Right atrium auricular region (tissue), 2 donors: Measurements from ENCODE around the gene DNAH3. TPM values are rescaled to one million over a fixed set of nuclear protein-coding genes. Genes with fewer than 3 reads are reported as not detected.
A peak's percentile ranks its signal among the peaks of the same experiment; 100 is the strongest.

Experiments used
- DNase-seq: peaks from one replicate; pipeline ENCODE4 v3.0.0-alpha.2; 2019; ENCODE audit warnings: low spot score
- H3K27ac ChIP-seq, 2 donors: fragments of 200-600 bp; sonication (generic); 1 replicate in 1 of 2; 2 replicates in 1 of 2; pipeline ENCODE4 v1.5.1; 2016 to 2019
- H3K27me3 ChIP-seq, 2 donors: fragments of 200-600 bp; sonication (generic); one replicate each; pipeline versions ENCODE4 v1.5.1 to v1.6.0; 2017 to 2019
- H3K36me3 ChIP-seq: fragments of 200-600 bp; sonication (generic); one replicate; pipeline ENCODE4 v1.5.1; 2016
- H3K4me1 ChIP-seq, 2 donors: fragments of 200-600 bp; sonication (generic); one replicate each; pipeline versions ENCODE4 v1.5.1 to v1.6.0; 2017 to 2019
- H3K4me3 ChIP-seq, 2 donors: fragments of 200-600 bp; sonication (generic); 1 replicate in 1 of 2; 2 replicates in 1 of 2; pipeline ENCODE4 v1.5.1; 2017 to 2019; ENCODE audit warnings: mild to moderate bottlenecking in 1 of 2, moderate library complexity in 1 of 2
- H3K9me3 ChIP-seq, 2 donors: fragments of 200-600 bp; sonication (generic); one replicate each; pipeline ENCODE4 v1.5.1; 2019
- CTCF ChIP-seq, 2 donors: fragments of 200-600 bp; sonication (generic); IDR thresholded peaks; one replicate each; pipeline ENCODE4 v1.5.1; 2019; ENCODE audit warnings: antibody characterized with exemption in 2 of 2
- total RNA-seq, 2 donors: library from RNA; depleted of rRNA; stranded (reverse); fragments of >200 nt; gene quantifications; one replicate each; pipeline ENCODE4 v1.1.0, GENCODE V29; 2016

The DNAH3 gene
- total RNA-seq, 2 donors from 2014 or later, result 0.20 TPM; not detected in 1

- no peak for TF ChIP-seq CTCF (IDR thresholded peaks at IDR 0.05)
- DNase-seq, result no peak
- no peaks in the 10 kb centered on the region for H3K27me3 ChIP-seq
- H3K4me3 ChIP-seq, result no peak overlapping the region
- H3K9me3 ChIP-seq, result no peaks in the 10 kb centered on the region
- H3K36me3 ChIP-seq, result peaks cover 17% of the 10 kb centered on the region
- H3K4me1 ChIP-seq, result peaks cover 0 to 12% of the 10 kb centered on the region in 2 donors
- no peak overlapping the region for H3K27ac ChIP-seq
Observed at GRCh38 chr16:20920799-20921198, 229.8 kb downstream of the DNAH3 start.

- TF ChIP-seq CTCF (IDR thresholded peaks at IDR 0.05), result no peak
- H3K36me3 ChIP-seq, result peaks cover 17% of the 10 kb centered on the region
- no peaks in the 10 kb centered on the region for H3K27me3 ChIP-seq
Observed at GRCh38 chr16:20920091-20920490, 230.6 kb downstream of the DNAH3 start.

GRCh38 chr16:20918486-20919239 lies 232.0 kb downstream of the DNAH3 start:
- peaks cover 13% of the 10 kb centered on the region for H3K36me3 ChIP-seq
- H3K9me3 ChIP-seq, result no peaks in the 10 kb centered on the region
- no peak for TF ChIP-seq CTCF (IDR thresholded peaks at IDR 0.05)
- no peaks in the 10 kb centered on the region for H3K27me3 ChIP-seq
- H3K4me1 ChIP-seq, result peaks cover 0 to 12% of the 10 kb centered on the region in 2 donors
- peak overlapping the region; percentile 40 to 62 for H3K27ac ChIP-seq
- no peak overlapping the region for H3K4me3 ChIP-seq
- peak; percentile 87 for DNase-seq

More at GRCh38 chr16:20920091-20920490, 230.6 kb downstream of the DNAH3 start:
- no peak overlapping the region for H3K4me3 ChIP-seq
- no peak overlapping the region for H3K27ac ChIP-seq
- no peaks in the 10 kb centered on the region for H3K9me3 ChIP-seq
- peaks cover 0 to 12% of the 10 kb centered on the region in 2 donors for H3K4me1 ChIP-seq
- no peak for DNase-seq

GRCh38 chr16:20916942-20917341 lies 233.7 kb downstream of the DNAH3 start:
- TF ChIP-seq CTCF (IDR thresholded peaks at IDR 0.05), result no peak
- Histone ChIP-seq H3K27me3 (no peaks in the 10 kb centered on the region), H3K36me3 (peaks cover 5% of the 10 kb centered on the region), H3K4me3 (no peak overlapping the region), H3K4me1 (peaks cover 0 to 22% of the 10 kb centered on the region in 2 donors), H3K9me3 (no peaks in the 10 kb centered on the region), H3K27ac (no peak overlapping the region)
- DNase-seq, result no peak

GRCh38 chr16:20916289-20916688 lies 234.4 kb downstream of the DNAH3 start:
- H3K27me3 ChIP-seq, result no peaks in the 10 kb centered on the region
- peaks cover 3% of the 10 kb centered on the region for H3K36me3 ChIP-seq
- DNase-seq, result no peak
- no peak for TF ChIP-seq CTCF (IDR thresholded peaks at IDR 0.05)
- peaks cover 0 to 28% of the 10 kb centered on the region in 2 donors for H3K4me1 ChIP-seq
- H3K9me3 ChIP-seq, result no peaks in the 10 kb centered on the region
- H3K4me3 ChIP-seq, result no peak overlapping the region
- H3K27ac ChIP-seq, result no peak overlapping the region
